HL-60/S4 treated with retinoic acid at 250 ng/mL for 4 days and 3 days (cell line): ENCODE measurements around the gene PCYT2.
"Not testable (repeated sequence)": the region's sequence is repeated elsewhere in the genome, so short reads cannot be mapped to it uniquely, and the experiment has no call there.

Experiments
- in situ Hi-C: fragments of 300-500 bp; cut with MboI; formaldehyde crosslinking; loops from 2 replicates; pipeline ENCODE4 v1.7.0; 2022; ENCODE audit warnings: low sequenced_read_pairs

Gene PCYT2

DNA sequence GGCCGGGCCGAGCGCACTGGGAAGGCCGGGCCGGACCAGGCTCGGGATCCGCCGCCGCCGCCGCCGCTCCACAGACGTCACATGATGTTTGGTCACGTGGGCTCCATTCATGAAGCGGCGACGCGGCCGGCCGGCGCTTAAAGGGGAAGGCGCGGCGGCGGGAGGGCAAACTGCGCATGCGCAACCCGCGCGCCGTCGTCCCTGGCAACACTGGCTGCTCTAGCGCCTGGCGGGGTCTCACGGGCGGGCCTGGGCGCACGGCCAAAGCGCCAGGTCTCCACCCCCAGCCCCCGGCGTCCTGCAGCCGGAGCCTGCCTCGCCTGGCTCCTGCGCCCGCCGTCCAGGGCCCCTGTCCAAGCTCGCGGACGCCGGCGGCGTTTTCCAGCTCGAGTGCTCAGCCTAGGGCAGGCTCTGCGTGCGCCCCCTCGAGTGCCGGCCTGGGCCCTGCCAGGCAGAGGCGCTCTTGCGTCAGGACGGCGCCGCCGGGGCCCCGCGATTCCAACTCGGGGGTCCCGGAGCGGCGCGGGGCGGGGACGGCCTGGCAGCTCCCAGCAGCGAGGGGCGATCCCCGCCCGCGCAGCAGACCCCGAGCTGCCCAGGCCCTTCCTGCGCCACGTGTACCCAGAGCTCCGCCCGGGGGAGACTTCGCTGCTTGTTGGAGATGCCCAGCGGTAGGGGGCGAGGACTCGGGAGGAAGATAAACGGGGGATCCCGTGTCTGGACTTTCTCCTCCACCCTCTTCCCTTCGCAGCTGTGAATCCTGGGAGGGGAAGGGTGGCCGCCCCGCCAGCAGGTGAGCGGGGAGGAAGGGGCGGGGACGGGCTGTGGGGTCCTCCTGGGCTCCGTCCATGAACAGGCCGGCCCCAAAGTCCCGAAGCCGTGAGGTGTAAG lies 16.7 kb upstream of the PCYT2 start, which contains the start of gene MAFG:
MAFG (minus strand) TSS at position 83 of the 891 bp plus-strand sequence. CDS start 4,550 bp downstream, outside the sequence.
- in situ Hi-C loops = no loop called here

- in situ Hi-C loops = no loop called here
Observed at GRCh38 chr17:81927152-81927652, 16.0 kb upstream of the PCYT2 start.

DNA sequence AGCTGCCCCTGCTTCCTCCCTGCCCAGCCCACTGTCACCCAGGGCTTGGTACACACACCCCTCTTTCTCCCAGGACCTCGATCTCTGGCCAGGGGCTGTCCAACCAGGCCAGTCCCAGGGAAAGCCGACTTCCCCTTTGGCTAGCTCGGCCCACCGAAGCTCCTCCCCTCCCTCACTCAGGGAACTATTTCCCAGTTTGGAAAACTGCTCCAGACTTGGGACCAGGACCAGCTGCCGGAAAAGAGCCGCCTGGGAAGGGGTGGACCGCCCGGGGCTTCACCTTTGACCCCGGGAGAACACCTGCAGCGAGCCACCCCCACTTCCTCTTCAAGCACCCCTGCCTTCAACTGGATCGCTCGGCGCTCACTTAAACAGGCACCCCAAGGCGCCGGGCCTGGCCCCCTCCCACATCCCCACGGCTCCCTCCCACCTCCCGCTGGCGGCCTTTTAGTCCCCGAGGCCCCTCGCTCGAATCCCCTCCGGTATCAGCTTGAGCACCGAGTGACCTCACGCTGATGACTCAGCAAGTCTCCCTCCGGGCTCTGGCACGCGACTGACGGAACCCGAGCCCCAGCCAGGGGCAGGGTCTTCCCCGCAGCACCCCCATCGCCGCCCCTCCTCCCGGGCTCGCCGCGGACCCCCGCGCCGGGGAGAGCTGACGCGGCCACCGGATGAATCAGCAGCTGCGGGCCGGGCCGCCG lies 15.4 kb upstream of the PCYT2 start:
- in situ Hi-C loops = no loop called here

DNA sequence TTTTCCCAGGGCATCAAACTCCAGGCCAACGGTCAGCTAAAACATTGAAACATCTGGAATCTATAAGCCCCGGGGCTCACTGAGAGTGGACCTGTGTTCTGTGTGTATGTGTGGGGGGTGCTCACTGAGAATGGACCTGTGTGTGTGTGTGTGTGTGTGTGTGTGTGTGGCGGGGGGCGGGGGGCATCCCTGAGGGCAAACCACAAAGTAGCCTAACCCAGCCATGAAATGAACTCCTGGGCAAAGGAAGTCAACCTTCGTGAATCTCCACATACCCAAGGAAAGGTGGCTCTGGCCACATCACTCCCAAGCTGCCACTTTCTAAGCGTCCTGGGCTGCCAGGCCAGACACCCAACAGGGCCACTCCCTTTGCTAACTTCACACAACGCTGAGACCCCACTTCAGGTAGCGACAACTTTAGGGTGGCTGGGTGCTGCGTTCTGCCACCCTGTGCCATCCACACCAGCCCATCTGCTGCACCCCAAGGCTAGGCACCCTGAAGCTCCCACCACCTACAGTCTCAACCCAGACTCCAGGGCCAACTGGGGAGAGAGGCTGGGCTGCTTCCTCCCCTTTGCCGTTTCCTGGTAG lies 14.8 kb upstream of the PCYT2 start:
- in situ Hi-C loops = no loop called here

GRCh38 chr17:81924557-81925532 lies 13.6 kb upstream of the PCYT2 start:
- in situ Hi-C loops = no loop called here

DNA sequence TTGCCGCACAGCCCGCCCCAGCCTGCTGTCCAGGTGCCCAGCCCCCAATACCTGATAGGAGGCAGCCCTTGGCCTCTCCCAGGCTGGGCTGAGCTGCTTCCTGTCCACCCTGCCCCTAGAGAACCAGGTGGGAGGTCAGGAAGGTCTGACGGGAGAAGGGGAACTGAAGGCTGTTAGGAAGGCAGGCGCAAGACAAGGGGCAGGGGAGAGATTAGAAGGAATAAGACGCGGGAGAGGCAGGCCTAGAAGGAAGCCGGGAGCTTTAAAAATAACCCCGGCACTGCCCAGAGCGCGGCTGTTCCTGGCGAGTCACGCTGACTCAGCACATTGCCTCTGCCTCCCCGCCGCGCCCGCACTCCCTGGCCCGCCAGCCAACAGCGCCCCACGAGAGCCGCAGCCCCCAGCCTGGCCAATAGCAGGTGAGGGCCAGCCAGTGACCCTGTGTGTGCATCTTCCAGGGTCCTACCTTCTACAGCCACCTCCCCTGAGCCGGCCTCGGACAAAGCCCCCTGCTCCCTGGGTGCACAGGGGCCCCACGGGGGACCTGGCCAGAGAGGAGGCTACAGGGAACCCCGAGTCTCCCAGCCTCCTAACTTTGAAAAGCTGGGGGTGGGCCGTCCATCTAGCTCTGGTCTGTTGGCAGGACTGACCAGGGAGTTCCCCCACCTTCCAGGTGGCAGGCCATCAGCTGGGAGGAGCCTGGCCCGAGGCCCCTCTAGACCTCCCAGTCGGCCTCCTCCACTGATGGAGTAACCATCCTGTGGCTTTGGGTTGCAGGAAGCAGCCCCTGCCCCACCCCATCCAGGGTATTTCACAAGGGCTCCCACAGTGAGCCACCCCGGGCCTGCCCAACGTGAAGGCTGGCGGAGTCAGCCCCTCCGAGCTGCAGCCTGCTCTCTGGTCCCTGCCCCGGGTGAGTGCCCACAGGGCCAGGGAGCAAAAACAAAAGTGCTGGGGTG lies 12.4 kb upstream of the PCYT2 start:
- in situ Hi-C loops = no loop called here

DNA sequence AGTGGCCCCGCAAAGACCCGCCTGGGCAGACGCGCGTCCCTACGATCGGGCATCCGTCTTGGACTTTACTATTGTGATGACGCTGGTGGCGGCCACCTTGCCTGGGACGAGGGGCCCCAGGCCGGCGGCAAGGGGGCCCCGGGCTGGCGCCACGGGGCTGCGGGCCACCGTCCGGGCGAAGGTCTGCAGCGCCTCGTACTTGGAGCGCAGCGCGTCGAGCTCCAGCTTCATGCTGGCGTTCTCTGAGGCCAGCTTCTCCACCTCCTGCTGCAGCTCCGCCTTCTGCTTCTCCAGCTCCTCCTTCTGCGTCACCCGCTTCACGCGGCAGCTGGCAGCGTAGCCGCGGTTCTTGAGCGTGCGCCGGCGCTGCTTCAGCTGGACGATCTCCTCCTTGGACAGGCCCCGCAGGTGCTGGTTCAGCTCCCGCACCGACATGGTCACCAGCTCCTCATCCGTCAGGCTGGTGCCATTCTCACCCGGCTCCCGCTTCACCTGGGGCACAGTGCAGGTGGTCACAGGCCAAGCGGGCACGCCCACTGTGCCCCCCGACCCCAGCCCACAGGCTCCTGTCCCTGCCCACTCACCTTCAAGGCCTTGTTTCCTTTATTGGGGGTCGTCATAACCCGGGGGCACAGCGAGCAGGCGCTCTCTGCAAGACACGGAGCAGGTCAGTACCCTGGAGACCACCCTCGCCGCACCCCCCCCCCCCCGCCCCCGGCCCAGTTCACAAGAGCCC lies 11.5 kb upstream of the PCYT2 start:
- in situ Hi-C loops = no loop called here

DNA sequence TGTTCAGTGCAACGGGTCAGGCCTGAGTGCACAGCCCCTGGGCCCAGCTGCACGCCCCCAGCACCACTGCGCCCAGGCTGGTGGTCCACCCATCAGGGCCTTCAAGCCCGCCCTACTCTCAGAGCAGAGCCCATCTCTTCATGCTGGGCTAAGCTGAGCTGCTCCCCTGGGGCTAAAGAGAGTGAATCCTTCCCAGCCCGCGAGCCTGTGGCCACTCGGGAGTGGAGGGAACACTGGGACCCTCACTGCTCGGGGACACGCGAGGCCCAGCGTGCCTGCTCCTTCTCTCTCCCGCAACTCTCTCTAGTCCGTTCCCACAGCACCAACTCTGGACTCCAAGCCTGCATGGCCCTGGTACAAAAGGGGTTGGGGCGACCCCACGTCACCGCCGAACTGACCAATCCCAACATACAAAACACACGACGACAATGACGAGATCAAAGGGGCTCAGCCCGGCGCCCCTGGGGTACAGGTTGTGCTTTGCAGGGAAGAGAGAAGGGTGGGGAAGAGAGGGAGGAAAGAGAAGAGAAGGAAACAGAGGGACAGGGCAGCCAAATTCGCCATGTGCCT lies 10.9 kb upstream of the PCYT2 start:
- in situ Hi-C loops = no loop called here

DNA sequence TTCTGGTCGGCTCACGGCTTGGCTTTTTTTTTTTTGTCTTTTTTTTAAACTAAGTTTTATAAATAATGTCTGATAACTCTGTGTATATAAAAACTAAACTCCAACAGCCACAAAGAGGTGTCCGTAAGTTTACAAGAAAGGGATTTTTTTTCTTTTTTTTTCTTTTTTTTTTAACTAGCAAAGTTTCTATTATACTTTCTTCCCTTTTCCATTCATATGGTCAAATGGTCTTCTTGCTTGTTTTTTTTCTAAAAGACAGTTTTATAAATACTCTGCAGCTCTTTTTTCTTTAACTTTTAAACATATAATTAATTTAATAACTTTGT lies 10.3 kb upstream of the PCYT2 start:
- in situ Hi-C loops = no loop called here

- in situ Hi-C loops = no loop called here
Observed at GRCh38 chr17:81920612-81921536, 9.7 kb upstream of the PCYT2 start.

- in situ Hi-C loops = no loop called here
Observed at GRCh38 chr17:81918832-81919545, 7.8 kb upstream of the PCYT2 start.

GRCh38 chr17:81918333-81918669 lies 7.1 kb upstream of the PCYT2 start:
- in situ Hi-C loops = not testable (repeated sequence)

GRCh38 chr17:81917565-81918332 lies 6.5 kb upstream of the PCYT2 start, which contains the start of gene SIRT7:
Gene SIRT7 (minus strand): TSS chr17:81918176. CDS start chr17:81918131, 45 bp downstream.
- in situ Hi-C loops = no loop called here

GRCh38 chr17:81916234-81917001 lies 5.2 kb upstream of the PCYT2 start:
- in situ Hi-C loops = no loop called here

GRCh38 chr17:81915331-81915730 lies 4.1 kb upstream of the PCYT2 start:
- in situ Hi-C loops = no loop called here
